ENCODE results near the gene CYTH4. TPM values are rescaled to one million over a fixed set of nuclear protein-coding genes. Genes with fewer than 3 reads are reported as not detected.
A peak's percentile ranks its signal among the peaks of the same experiment; 100 is the strongest.

Gene CYTH4
- total and polyA plus RNA-seq, 4 donors, result 1.9 to 9.9 (median 5.9) TPM

DNA sequence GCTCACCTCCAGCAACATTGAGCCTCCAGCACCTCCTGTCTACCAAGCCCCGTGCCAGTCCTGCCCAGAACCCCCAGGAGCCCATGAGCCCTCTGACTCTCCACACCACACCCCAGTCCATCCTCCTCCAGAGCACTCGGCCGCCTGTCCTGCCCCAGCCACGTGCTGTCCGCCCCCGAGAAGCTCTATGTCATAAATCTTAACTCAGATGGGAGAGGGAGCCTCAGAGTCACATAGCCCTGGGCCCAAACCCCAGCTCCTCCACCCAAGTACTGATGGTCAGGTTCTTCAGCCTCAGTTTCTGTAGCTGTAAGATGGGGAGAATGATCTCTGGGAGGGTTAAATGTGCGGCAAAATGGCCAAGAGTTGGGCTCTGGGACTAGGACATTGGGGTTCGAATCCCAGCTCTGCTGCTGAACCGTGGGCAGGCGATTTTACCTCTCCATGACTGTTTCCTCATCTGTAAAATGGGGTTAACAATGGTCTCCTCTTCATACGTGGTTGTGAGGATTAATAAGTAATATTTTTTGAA, 27.8 kb downstream of the CYTH4 start:
- peaks cover 0 to 32% (median 18%) of the 10 kb centered on the region in 4 donors for H3K4me1 ChIP-seq (ENCODE audit: control insufficient read depth in 4 of 4, insufficient read depth in 4 of 4, low read length in 3 of 4)

DNA sequence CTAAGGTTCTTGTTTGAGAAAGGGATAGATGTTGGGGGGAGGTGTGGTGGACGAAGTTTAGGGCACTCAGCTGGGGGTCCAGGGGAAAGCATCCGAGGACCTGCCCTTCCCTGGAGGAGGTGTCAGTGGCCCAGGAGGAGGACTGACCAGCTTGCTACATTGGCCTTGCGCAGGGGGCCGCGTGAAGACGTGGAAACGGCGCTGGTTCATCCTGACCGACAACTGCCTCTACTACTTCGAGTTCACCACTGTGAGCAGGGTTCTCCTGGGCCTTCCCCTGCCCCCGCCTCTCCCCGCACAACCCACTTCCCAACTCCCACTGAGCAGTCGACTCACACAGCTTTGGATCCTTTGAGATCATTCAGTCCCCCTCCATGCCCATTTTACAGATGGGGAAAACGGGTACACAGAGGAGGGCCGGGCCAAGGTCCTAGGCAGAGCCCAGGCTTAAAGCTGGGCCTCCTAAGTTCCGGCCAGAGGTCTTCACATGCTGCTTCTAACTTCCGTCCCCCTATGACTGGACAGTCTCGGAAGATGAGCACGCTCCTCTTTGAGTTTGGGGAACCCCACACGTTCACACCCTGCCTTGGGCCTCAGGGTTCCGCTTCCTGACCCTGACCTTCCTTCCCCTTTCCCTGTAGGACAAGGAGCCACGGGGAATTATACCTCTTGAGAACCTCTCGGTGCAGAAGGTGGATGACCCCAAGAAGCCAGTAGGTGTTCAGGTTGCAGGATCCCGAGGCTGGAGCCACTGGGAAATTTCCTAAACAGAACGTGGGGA, 28.7 kb downstream of the CYTH4 start:
- H3K27ac ChIP-seq (ENCODE audit: low read depth in 1 of 2, low read length in 2 of 2), result peak overlapping the region in 1 of 2 donors; percentile 23
- no peak overlapping the region for H3K9ac ChIP-seq (ENCODE audit: low read depth in 1 of 2, low read length in 2 of 2)
- DNase-seq (ENCODE audit: low spot score), result no peak
- no peaks in the 10 kb centered on the region for H3K9me3 ChIP-seq (ENCODE audit: control insufficient read depth in 4 of 4, low read length in 3 of 4)
- H3K27me3 ChIP-seq (ENCODE audit: control insufficient read depth in 4 of 4, insufficient read depth in 4 of 4, low read length in 3 of 4), result no peaks in the 10 kb centered on the region
- H3K4me3 ChIP-seq (ENCODE audit: low read depth in 1 of 3, low read length in 3 of 3), result no peak overlapping the region
- peaks cover 0 to 32% (median 18%) of the 10 kb centered on the region in 4 donors for H3K4me1 ChIP-seq (ENCODE audit: control insufficient read depth in 4 of 4, insufficient read depth in 4 of 4, low read length in 3 of 4)
- 88% methylated on average over 25 of the region's 25 CpGs for WGBS
- TF ChIP-seq TAF1 (conservative IDR thresholded peaks at IDR 0.05) (no peak), RAD21 (IDR thresholded peaks at IDR 0.05) (no peak), HNF4A (conservative IDR thresholded peaks at IDR 0.05) (no peak), NR2F2 (IDR thresholded peaks at IDR 0.05) (no peak), EGR1 (IDR thresholded peaks at IDR 0.05; ENCODE audit: low read depth in 2 of 2) (no peak), FOXA1 (IDR thresholded peaks at IDR 0.05) (no peak), JUND (IDR thresholded peaks at IDR 0.05) (no peak), HNF4G (IDR thresholded peaks at IDR 0.05) (no peak), YY1 (IDR thresholded peaks at IDR 0.05) (no peak), GABPA (IDR thresholded peaks at IDR 0.05 in 1 of 2, conservative IDR thresholded peaks at IDR 0.05 in 1 of 2) (no peak), SP1 (IDR thresholded peaks at IDR 0.05) (no peak), RXRA (IDR thresholded peaks at IDR 0.05) (no peak), FOXA2 (IDR thresholded peaks at IDR 0.05) (no peak)
- TF ChIP-seq, protein P1, sequence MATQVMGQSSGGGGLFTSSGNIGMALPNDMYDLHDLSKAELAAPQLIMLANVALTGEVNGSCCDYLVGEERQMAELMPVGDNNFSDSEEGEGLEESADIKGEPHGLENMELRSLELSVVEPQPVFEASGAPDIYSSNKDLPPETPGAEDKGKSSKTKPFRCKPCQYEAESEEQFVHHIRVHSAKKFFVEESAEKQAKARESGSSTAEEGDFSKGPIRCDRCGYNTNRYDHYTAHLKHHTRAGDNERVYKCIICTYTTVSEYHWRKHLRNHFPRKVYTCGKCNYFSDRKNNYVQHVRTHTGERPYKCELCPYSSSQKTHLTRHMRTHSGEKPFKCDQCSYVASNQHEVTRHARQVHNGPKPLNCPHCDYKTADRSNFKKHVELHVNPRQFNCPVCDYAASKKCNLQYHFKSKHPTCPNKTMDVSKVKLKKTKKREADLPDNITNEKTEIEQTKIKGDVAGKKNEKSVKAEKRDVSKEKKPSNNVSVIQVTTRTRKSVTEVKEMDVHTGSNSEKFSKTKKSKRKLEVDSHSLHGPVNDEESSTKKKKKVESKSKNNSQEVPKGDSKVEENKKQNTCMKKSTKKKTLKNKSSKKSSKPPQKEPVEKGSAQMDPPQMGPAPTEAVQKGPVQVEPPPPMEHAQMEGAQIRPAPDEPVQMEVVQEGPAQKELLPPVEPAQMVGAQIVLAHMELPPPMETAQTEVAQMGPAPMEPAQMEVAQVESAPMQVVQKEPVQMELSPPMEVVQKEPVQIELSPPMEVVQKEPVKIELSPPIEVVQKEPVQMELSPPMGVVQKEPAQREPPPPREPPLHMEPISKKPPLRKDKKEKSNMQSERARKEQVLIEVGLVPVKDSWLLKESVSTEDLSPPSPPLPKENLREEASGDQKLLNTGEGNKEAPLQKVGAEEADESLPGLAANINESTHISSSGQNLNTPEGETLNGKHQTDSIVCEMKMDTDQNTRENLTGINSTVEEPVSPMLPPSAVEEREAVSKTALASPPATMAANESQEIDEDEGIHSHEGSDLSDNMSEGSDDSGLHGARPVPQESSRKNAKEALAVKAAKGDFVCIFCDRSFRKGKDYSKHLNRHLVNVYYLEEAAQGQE (IDR thresholded peaks at IDR 0.05), result no peak
- TF ChIP-seq, protein P2, sequence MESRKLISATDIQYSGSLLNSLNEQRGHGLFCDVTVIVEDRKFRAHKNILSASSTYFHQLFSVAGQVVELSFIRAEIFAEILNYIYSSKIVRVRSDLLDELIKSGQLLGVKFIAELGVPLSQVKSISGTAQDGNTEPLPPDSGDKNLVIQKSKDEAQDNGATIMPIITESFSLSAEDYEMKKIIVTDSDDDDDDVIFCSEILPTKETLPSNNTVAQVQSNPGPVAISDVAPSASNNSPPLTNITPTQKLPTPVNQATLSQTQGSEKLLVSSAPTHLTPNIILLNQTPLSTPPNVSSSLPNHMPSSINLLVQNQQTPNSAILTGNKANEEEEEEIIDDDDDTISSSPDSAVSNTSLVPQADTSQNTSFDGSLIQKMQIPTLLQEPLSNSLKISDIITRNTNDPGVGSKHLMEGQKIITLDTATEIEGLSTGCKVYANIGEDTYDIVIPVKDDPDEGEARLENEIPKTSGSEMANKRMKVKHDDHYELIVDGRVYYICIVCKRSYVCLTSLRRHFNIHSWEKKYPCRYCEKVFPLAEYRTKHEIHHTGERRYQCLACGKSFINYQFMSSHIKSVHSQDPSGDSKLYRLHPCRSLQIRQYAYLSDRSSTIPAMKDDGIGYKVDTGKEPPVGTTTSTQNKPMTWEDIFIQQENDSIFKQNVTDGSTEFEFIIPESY (IDR thresholded peaks at IDR 0.05), result no peak
- TF ChIP-seq, protein P3, sequence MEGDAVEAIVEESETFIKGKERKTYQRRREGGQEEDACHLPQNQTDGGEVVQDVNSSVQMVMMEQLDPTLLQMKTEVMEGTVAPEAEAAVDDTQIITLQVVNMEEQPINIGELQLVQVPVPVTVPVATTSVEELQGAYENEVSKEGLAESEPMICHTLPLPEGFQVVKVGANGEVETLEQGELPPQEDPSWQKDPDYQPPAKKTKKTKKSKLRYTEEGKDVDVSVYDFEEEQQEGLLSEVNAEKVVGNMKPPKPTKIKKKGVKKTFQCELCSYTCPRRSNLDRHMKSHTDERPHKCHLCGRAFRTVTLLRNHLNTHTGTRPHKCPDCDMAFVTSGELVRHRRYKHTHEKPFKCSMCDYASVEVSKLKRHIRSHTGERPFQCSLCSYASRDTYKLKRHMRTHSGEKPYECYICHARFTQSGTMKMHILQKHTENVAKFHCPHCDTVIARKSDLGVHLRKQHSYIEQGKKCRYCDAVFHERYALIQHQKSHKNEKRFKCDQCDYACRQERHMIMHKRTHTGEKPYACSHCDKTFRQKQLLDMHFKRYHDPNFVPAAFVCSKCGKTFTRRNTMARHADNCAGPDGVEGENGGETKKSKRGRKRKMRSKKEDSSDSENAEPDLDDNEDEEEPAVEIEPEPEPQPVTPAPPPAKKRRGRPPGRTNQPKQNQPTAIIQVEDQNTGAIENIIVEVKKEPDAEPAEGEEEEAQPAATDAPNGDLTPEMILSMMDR (IDR thresholded peaks at IDR 0.05; ENCODE audit: low read depth, low read length, missing input control), result no peak
- TF ChIP-seq, protein P4, sequence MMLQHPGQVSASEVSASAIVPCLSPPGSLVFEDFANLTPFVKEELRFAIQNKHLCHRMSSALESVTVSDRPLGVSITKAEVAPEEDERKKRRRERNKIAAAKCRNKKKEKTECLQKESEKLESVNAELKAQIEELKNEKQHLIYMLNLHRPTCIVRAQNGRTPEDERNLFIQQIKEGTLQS (IDR thresholded peaks at IDR 0.05), result no peak
- TF ChIP-seq, protein P5, sequence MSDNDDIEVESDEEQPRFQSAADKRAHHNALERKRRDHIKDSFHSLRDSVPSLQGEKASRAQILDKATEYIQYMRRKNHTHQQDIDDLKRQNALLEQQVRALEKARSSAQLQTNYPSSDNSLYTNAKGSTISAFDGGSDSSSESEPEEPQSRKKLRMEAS (IDR thresholded peaks at IDR 0.05), result no peak
- no peaks in the 10 kb centered on the region for H3K36me3 ChIP-seq (ENCODE audit: control insufficient read depth in 4 of 4, insufficient read depth in 3 of 4, low read depth in 1 of 4, low read length in 3 of 4)

More for the DNA sequence above, 27.8 kb downstream of the CYTH4 start:
- no peaks in the 10 kb centered on the region for H3K27me3 ChIP-seq (ENCODE audit: control insufficient read depth in 4 of 4, insufficient read depth in 4 of 4, low read length in 3 of 4)
- no peak for DNase-seq (ENCODE audit: low spot score)
- H3K4me3 ChIP-seq (ENCODE audit: low read depth in 1 of 3, low read length in 3 of 3), result no peak overlapping the region
- TF ChIP-seq RXRA (IDR thresholded peaks at IDR 0.05) (no peak), HNF4G (IDR thresholded peaks at IDR 0.05) (no peak), JUND (IDR thresholded peaks at IDR 0.05) (no peak), RAD21 (IDR thresholded peaks at IDR 0.05) (no peak), YY1 (IDR thresholded peaks at IDR 0.05) (no peak)
- TF ChIP-seq, protein P3 (IDR thresholded peaks at IDR 0.05; ENCODE audit: low read depth, low read length, missing input control), result no peak
- no peaks in the 10 kb centered on the region for H3K36me3 ChIP-seq (ENCODE audit: control insufficient read depth in 4 of 4, insufficient read depth in 3 of 4, low read depth in 1 of 4, low read length in 3 of 4)
- WGBS, result 76% methylated on average over 11 of the region's 11 CpGs
- no peak overlapping the region for H3K9ac ChIP-seq (ENCODE audit: low read depth in 1 of 2, low read length in 2 of 2)
- H3K9me3 ChIP-seq (ENCODE audit: control insufficient read depth in 4 of 4, low read length in 3 of 4), result no peaks in the 10 kb centered on the region
- no peak overlapping the region for H3K27ac ChIP-seq (ENCODE audit: low read depth in 1 of 2, low read length in 2 of 2)
